NCI-H1048 (cell line): ENCODE measurements around the gene NXPE4.

ENCODE experiments used
- DNase-seq: peaks from one replicate; lab custom pipeline; 2025; lab: John Stamatoyannopoulos, UW

NXPE4 gene

DNA sequence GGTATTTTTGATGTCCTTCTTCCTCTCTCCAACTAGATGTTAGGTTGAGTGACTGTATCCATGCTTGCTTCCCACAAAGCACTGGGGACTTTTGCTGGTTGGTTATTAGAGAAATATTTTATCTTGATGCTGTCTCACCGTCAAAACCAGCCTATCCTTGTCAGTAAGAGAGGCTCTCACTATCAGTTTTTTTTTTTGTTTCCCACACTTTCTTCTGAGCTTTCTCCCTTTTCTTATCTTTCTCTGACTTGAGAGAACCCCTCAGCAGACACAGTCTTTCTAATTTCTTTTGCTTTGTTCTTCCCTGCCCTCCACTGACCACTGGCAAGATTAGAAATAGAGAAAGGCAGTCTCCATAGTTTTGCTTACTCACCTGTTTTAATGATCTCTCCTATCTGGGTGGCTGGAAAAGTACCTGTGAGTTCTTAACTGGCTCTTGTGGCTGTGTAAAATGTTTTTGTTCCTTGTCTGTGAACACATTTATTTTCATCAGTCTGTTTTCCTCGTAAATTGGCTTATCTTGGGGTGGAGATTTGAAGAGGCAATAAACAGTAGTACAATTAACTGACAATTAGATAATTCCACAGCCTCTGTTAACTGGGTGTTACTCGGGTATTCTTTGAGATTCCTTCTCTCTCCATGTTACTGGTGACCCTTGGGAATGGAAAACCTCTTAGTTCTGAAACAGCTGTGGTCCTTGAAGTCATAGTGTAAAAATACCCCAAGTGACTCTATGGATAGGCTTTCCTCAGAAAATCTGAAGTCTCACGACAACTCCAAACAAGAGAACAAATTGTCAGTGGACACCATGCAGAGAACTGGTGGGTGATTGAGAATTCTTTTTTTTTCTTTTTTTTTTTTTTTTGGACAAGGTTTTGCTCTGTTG lies 35.9 kb downstream of the NXPE4 start, which contains the start of gene NXPE1:
TSS of gene NXPE1 (minus strand) at position 457 of the 886 bp plus-strand sequence. CDS start 8,680 bp downstream, outside the sequence.
- DNase-seq = no peak

DNA sequence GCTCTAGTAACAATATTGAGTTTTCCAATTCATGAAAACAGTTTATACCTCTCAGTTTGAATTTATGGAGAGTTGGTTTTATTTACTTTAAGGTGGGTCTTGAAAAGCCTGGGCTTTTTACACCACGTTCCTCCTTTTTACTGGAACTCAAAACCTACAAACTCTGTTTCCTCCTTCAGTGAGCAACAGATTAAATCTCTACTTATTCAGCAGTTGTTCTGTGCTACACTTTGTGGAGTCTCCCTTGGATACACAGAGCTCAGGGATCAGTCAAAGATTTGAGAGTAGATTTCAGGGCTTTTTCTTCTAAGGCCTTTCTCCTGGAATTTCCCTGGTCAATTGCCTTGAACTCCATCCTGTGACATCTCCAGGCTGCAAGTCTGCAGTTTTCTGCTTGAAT lies 39.5 kb downstream of the NXPE4 start:
- no peak for DNase-seq

GRCh38 chr11:114553642-114554041 lies 41.9 kb downstream of the NXPE4 start:
- no peak for DNase-seq

GRCh38 chr11:114551060-114551459 lies 44.5 kb downstream of the NXPE4 start:
- DNase-seq = no peak

DNA sequence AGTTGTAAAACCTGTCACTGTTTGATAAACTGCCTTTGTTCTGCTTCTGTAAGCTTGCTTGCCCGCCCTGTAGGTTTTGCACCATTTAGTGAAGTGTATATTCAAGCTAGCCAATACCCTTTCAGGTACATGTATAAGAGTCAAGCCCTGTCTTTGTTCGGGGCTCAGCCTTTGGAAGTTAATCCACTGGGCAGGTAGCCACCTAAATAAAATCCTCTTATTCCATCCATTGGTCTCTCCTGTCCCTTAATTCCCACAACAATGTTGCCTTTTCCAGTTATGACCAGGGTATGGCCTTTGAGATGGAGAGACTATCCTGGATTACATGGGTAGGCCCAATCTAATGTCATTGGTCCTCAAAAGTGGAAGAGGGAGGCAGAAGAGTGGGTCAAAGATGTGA lies 69.9 kb downstream of the NXPE4 start:
- no peak for DNase-seq

GRCh38 chr11:114524122-114524521 lies 71.5 kb downstream of the NXPE4 start:
- DNase-seq = no peak

- no peak for DNase-seq
Measured at GRCh38 chr11:114522818-114523217, 72.8 kb downstream of the NXPE4 start.
